Activated CD4-positive, CD25-positive, alpha-beta regulatory T cell treated with anti-CD3 and anti-CD28 coated beads, Interleukin-2, amount 50 U/mL, for 24 hours (primary cell): ENCODE results near the gene BTBD3.

Experiments used
- ATAC-seq, 2 donors: fragments of 150-1000 bp; cut with Tn5 transposase; one replicate each; pipeline ENCODE4 v1.10.0; 2021; ENCODE audit warnings: mild to moderate bottlenecking in 1 of 2, moderate library complexity in 1 of 2

BTBD3 gene

DNA sequence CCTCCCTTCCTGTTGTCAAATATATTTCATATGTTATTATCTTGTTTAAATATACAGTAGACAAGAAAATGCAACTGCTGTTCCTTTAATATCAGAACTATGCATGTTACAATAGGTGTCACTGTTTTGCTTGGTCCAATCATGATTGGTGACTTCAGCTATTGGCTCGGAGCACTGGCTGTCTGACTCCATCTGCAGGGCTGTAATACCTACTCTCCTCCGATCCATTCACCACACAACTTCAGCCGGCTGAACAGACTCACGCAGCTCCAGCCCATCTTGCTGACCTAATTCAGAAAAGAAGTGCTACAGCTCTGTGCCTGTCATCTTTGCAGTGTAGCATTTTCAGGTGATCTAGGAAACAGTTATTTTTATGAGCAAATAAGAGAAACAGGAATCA is at the start of gene BTBD3:
Gene BTBD3 (plus strand): TSS at position 231 of the 400 bp plus-strand sequence. CDS start 383 bp downstream, outside the sequence.
- ATAC-seq = no peak

DNA sequence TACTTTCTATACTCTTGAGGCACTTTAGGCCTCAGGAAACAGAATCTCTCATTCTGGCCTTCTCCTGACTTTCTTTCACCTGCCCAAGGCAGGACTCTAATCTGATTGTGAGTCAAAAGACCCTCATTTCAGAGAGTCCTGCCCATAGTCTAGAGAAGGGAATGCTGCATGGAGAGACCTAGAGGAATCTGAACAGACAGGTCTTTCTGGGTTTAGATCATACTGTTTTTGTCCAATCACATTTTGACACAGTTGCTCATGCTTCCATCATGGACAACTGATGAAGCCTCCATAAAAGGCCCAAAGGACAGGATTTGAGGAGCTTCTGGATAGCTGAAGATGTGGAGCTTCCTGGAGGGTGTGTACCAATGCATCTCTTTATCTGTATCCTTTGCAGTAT is 48.1 kb upstream of the BTBD3 start:
- no peak for ATAC-seq

DNA sequence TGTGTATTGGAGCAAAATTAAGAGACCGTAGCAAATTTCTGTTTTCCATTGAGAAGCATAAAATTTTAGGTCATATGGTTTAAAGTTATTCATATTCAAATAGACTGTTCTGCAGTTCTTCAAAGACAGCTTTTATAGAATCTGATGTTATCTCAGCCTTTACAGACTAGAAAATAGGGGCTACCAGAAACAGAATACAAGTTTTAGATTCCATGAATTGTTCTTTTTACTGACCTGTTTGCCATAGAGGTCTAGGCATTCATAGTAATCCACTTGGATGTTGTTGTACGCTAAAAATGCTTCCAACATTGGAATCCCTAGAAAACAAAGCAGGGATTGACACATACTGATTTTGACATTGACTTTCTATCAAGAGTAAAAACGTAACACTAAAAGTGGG is 47.3 kb upstream of the BTBD3 start:
- no peak for ATAC-seq

DNA sequence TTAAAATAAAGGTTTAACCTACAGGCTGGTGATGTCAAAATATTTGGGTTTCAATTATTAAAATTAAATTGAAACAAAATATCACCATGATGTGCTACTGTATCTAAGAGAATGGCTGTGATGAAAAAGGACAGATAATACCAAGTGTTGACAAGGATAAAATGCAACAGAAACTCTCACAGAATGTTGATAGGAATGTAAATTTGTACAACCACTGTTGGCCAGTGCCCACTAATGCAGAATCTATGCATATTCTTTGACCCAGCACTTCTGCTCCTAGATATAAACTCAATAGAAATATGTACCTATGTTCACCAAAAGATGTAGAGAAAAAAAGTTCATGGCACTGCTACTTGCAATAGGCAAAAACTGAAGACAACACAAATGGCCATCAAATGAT is 41.1 kb upstream of the BTBD3 start:
- ATAC-seq = no peak

DNA sequence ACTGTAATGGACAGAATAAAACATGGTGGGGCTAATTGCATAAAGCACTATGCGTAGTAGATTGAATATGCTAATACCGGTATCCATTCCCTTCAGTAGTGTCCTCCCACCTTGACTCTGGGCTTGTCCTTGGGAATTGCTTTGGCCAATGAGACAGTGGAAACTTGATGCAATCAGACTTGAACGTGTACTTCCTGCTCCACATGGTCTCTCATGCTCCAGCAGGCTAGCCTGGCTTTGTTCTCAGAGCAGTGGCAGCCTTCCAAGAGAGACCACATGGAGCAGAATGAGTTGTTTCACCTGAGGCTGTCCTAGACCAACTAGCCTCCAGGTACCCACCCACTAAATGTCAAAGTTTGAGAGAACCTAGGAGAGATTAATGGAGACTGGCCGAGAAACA is 37.0 kb upstream of the BTBD3 start:
- no peak for ATAC-seq

DNA sequence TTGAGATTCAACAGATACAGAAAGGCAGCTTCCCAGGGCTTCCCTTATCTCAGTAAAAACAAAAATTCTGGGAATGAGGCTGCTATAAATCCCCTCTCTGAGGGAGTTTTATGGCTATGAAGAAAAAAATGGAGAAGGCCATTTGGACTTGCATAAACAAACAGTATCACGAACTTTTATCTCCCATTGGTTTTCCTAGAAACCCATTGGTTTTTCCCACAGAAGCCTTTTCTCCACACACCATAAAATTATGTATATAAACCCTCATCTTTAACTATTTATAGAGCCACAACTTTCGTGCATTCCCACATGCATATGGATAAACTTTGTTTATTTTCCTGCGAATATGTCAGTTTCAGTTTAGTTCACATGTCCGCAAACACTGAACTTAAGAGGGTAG is 36.2 kb upstream of the BTBD3 start:
- ATAC-seq = no peak

DNA sequence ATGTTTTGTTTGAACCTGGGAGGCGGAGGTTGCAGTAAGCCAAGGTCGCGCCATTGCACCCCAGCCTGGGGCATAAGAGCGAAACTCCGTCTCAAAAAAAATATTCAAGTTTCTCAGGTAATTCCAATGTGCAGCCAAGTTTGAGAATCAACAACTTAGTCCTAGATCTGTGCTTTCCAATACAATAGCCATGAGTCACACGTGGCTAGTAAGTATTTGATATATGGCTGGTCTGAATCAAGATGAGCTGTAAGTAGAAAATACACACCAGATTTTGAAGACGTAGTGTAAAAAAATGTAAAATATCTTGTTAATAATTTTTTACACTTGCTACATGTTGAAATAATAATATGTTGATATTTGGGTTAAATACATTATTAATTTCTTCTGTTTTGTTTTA is 35.0 kb upstream of the BTBD3 start:
- ATAC-seq = no peak

DNA sequence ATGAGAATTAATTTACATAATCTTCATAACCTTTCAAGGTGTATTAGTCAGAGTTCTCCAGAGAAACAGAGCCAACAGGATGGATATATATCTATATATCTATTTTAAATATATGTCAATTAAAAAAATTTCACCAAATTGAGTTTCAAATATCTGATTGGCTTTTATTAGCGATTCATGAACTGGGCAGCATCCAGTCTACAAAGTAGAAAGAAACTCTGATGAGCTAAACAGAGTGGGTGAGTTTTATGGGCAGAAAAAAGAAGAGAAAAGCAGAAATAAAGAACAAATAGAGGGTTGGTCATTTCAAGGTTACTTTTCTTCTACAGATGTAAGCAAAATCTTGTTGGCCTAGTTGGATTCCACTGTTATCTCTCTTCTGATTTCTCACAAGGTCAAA is 29.0 kb upstream of the BTBD3 start:
- no peak for ATAC-seq

DNA sequence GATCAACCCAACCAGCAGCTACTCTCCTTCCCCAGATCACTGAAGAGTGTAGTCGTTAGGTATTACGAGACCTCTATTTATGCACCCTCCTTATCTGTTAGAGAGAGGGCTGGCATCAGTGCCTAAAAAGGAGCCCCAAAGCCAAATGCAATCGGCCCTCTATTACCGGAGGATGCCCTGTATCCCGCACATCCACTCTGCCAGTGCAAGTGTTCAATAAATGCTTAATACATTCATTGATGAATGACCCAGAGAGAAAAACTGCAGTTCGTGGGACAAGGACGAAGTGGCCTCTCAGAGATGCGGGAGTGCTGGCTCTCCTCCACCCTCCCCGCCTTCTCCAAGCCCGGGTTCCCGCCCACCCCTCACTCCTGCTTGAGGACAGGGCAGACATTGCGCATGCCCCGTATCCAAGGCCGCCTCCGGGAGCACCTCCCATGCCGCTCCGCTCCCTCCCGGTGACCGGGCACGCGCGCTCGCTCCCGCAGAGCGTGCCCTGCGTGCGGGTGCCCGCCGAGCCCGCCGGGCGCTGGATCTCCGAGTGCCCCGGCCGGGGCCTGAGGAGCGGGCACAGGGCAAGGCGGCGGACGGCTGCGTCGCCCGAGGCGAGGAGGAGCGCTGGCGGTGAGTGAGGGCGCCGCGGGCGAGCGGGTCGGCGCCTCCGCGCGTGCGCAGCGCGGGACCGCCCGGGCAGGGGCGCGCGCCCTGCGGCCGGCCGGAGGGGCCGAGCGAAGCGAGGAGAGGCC is 27.2 kb upstream of the BTBD3 start:
- ATAC-seq = peak; percentile 36 to 48

DNA sequence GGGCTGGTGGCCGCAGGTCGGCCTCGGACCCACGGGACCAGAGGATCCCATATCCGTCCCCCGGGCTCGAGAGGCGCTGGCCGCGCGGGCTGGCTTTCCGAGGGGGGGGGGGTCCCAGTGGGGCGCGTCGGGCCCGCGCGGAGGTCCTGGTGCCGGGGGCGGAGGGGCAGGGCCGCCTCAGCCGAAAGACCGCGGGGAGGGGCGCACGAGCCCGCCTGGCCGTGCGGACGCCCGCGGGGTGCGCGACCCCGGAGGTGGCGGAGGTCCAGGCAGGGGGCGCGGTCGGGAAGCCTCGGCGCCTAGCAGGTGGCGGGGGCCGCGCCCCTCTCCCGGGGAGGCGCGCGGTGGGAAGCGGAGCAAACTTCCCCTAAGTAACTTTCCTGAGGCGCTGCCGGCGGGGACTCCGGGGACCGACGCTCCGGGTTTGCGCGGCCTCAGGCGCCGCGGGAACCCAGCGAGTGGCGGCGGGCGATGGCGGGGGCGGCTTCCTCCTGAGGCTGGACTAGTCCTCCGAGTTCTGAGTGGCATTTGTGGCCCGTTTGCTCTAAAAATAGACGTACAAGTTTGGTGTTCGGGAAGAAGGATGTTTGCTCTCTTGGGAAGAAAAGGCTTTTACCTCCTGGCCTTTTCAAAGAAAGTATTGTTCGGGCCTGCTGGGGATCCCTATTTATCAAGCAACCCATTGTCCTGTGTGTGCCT is 26.5 kb upstream of the BTBD3 start:
- peak in 1 of 2 donors; percentile 10 for ATAC-seq

DNA sequence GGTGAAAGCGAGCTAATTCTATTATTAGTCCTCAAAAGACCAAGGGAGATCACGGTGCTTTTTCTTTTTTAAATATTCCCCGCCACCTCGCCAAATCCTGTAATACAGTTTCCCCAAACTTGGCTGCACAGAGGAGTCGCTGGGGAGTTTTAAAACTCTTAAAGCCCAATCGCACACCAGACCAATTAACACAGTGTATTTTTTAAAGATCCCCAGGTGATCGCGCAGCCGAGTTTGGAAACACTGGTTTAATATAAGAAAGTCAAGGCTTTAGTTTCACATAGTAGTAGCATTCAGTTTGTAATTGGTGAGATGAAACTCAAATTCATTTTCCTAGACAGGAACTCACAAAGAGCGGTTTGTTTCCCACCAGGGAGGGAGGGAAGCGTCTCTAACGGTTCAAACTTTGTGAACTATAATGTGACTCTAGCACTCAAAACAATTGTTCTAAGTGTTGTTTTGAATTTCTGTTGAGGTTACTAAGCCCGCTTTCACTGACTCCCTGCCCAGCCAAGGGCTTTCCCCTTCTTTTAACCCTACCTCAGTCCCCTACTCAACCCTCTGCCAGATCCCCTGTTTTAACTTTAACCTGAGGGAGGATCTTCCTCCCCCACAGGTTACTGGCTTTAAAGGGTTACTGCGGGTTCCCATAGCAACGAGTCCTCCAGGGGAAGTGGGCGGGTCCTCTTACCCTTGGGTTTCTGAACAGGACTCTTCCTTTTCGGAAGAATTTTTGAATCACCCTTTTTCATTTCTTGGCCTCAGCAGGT is 25.7 kb upstream of the BTBD3 start:
- no peak for ATAC-seq

DNA sequence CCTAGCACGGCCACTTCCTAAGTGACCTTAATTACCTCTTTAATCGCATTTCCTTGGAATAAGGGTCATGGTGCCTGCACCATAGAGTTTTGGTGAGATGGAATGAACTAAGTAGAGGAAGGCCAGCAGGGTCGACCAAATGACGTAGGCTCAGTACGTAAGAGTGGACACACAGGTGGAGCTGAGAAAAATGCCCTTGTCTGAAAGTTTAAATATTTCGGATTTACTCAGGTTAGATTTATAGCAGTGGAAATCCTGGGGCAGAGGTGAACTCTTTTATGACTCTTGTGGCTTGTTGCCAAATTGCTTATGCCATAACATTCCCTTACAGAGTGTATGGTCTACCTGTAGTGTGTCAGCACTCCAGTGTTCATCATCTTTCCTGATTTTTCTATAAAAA is 23.6 kb upstream of the BTBD3 start:
- ATAC-seq = no peak

DNA sequence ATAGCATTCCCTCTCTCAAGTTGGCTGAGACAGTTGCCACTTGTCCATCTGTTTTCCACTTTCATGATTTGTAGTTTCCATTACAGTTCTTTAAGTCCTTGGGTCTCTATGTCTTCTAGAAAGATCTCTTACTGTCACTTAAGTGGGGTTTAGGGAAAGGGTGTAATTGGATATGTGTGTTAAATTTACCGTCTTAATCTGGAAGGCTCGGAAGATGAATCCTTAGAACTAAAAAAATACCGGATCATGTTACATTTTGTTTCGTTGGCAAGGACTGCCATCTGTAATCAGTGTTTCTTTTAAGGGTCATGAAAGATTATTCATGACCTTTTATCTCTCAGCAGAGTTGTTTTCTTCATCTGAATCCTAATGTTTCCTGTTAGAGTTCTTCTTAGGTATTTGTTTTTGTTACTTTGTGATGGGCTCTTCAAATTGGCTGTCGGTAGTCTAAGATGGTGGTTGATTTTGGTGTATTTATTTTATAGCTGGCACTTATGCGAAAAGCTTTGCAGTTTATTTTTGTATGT is 21.8 kb upstream of the BTBD3 start:
- no peak for ATAC-seq

DNA sequence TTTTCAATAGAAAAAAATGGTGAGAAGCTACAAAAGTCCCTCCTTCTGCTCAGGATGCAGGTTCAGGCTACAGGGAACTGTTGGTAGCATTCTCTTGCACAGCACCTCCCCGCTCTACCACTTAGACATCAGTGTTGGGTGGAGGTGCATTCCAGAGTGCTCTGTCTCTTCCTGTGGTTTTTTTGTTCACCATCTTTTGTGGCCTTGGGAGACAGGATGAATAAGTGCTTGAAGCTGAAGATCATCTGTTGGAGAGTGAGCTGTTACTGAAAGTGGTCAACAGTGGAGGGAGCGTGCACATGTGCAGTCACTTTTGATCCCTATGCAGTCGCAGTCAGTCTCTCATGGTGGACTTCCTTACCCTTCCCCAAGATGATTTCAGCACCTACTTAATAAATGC is 16.6 kb upstream of the BTBD3 start:
- ATAC-seq = no peak

DNA sequence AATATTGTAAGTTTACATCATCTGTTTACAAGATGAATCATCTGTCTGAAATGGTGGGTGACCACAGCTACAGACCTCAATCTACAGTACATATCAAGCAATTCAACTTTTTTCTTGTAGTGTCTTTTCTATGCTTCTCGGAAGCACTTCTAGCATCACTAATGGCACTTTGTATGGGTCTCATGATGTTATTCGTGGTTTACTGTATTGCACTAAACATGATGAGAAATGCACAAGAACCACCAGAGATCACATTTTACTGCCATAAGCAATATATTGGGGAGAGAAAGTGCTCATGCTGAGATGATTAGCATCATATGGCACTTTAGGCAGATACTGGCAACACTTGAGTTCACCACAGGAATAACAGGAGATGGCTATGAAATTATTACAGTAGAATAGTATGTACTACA is 15.4 kb upstream of the BTBD3 start:
- no peak for ATAC-seq

DNA sequence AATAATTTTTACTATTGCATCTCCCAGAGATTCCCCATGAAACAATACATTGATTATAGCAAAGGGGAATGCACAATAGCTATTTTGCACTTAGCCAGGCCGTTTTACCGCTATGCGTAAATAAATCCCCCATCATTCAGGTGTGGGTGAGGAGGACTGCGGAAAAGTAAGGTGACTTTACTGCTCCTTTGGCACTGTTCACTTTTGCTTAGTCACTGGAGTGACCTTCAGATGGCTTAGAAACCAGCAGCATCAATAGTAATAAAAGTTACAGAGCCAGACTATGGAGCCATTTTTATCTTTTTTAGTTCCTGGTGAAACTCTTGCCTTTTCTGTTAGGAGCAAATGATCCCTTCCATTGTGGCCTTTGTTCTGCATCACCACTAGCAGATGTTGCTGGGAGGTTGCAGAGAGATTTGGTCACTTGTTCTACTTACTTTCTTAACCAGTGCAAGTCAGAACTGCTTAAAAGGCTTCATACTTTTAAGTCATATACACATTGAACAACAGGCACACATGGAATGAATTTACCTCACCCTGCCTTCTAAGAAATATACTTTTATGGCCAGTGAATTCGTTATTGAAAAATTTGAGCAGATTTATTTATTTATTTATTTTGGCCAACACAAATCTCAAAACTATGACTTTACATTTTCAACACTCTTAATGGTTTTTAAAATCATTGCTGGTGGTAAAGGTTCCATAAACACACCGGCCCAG is 12.1 kb upstream of the BTBD3 start:
- no peak for ATAC-seq

DNA sequence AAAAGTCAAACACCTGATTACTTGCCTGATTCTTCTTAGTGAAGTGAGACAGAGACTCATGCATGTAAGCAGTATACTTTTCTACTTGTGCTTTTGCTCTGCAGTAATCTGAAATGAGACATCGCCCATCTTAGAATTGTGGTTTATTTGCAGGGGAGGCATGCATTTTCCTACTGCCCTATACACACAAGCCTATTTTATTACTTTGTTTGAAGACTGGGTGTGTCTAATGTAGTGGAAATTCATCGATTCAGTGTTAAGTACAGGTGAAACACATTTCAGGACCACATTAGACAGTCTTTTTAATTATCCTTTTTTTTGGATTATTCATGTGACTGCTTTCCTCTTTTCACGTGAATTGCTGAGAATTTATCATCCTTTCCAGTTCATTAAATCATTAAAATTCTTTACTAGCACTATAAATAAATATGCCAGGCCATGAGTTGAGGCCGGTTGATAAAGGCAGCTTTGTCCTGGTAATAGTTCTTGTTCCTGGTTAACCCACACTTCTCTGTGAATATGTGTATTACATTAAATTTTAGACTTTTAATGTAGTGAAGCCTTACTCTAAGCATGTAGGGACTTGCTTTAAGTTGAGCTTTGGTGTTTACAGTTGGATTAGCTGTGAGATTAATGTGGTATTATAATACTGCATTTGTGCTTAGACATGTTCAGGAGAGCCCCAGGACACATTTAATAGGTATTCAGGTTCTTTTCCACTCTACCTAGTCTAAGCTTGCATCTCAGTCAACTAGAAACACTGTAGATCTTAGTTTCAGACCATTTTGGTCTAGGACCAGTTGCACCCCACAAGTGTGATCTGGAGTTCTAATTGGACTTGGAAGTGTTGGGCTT is 10.8 kb upstream of the BTBD3 start:
- ATAC-seq = no peak

DNA sequence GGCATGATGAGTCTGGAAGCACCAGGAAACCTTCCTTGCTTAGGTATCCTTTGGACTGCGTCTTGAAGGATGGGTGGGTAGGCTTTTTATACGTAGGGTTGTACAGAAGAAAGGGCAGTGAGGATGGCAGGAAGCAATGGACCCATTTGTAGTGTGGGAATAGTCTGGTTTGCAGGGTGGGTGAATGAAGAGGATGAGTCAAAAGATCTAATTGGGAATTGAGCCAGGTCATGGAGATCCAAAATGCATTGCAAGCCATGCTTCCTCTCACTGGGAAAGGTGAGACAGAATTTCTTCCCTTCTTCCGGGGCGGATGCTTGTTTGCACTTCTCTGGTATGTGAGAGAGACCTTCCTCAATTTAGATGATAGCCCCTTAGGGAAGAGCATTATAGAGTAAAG is 10.1 kb upstream of the BTBD3 start:
- no peak for ATAC-seq

DNA sequence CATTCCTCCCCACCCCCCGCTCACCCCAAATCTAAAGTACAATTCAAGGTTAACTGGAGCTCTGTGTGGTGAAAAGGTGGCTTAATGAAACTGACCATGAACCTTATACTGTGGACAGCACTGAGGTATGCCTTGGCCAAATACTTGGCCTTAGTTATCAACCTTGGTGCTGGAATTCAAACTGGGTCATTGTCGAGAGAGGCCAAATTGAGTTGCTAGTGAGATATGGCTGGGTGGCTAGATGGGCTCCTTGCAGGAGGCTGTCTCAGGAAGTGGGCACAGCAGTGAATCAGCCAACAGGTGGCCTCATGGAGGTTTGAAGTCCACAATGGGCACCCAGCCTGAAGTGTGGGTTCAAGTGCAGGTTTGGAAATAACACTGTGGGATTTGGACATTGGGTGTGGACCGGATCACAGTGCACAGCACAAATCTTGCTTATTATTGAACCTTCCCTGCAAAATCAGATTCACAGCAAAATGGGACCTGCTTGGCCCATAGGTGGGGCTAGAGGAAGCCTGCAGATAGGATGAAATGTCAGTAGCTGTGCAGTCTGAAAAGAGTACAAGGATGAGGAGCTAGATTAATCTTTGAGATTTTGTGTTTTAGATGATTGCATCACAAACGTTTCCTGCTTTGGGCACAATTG is 5.6 kb upstream of the BTBD3 start:
- ATAC-seq = no peak

DNA sequence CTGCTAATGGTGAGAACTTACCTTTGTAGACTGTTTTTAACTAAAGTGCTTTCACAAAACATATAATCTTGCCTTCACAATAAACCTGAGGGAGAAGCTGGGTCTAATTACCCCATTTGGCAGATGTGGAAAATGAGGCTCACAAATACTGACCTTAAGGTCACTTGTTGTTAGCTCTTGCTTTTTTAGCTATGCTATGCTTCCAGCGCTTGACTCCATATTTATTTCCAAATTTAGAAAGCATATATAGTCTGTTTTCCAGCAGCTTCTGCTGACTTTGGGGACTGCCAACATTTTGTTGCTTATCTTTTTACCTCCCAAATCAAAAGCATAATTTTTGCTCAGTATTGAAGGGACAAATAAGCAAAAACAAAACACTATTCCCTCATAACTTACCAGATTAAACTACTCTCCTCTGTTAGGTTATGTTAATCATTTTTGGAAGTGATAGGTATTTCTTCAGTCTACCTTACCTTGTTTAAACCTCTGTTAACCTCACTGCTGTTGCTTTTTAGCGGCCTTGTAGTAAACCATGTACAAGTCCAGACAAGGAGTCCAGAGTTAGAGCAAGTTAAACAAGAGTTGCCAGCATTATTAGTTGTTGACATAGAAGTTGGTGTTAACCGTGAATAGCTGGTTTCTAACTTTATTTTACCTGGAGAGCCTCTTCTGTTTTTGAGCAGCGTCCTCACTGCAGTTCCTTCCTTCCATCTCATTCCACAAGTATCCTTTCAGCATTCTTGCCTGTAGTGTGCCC is 4.9 kb upstream of the BTBD3 start:
- no peak for ATAC-seq
